ENCODE measurements around the gene LRRC2. TPM values are rescaled to one million over a fixed set of nuclear protein-coding genes. Genes with fewer than 3 reads are reported as not detected.

The LRRC2 gene
- total and polyA plus RNA-seq, 9 of the 15 experiments (the other 6 are each of a cell fraction or from before 2014, with no cell fraction given) = 0.01 to 0.04 (median 0.03) TPM; not detected in 5

DNA sequence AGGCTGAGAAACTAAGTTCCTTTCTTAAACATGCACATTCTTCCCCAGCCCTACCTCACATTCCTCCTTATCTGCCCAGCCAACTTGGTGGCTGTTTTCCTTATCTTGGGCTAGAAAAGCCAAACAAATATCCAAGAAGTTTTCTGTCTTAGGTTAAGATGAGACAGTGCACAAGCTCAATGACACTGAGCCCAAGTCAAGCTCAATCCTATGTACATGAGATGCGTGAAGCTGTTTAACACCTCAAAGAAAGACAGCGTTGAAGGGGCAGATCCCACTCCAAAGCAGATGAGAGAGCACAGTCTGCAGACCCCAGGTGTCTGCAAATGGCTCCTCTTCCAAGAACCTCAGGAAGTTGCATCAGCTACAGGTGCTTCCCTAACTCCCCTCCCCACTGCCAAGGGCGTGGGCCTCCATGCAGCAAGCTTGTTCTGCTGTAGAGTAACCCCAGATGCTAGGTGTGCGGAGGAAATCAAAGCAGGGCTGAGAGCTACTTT is 16.6 kb downstream of the LRRC2 start (continued):
- peak; percentile 29; the same call in 1 of the 2 replicates for TF ChIP-seq NR2C1 (IDR thresholded peaks at IDR 0.05)
- peak; percentile 34; the same call in 1 of the 2 replicates for TF ChIP-seq NR2C1 (tag; IDR thresholded peaks at IDR 0.05)
- peak in 1 of 3 experiments; percentile 50 for TF ChIP-seq YY1 (IDR thresholded peaks at IDR 0.05; ENCODE audit: borderline replicate concordance in 1 of 3, control insufficient read depth in 1 of 3, extremely low read depth in 1 of 3, insufficient read depth in 3 of 3, insufficient read length in 1 of 3, insufficient replicate concordance in 2 of 3, low read depth in 1 of 3, low read length in 2 of 3)
- TF ChIP-seq MBD2 (IDR thresholded peaks at IDR 0.05; ENCODE audit: borderline replicate concordance, low read depth) = peak; percentile 56; the same call in 1 of the 2 replicates
- peak; percentile 91 for TF ChIP-seq FOXM1 (IDR thresholded peaks at IDR 0.05; ENCODE audit: low read depth)
- TF ChIP-seq FOXM1 (CRISPR knock-in tag; IDR thresholded peaks at IDR 0.05; ENCODE audit: low read depth) = no peak
- TF ChIP-seq, protein P1, sequence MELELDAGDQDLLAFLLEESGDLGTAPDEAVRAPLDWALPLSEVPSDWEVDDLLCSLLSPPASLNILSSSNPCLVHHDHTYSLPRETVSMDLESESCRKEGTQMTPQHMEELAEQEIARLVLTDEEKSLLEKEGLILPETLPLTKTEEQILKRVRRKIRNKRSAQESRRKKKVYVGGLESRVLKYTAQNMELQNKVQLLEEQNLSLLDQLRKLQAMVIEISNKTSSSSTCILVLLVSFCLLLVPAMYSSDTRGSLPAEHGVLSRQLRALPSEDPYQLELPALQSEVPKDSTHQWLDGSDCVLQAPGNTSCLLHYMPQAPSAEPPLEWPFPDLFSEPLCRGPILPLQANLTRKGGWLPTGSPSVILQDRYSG (tag; conservative IDR thresholded peaks at IDR 0.05; ENCODE audit: low read depth) = peak; percentile 59; the same call in 1 of the 2 replicates
- TF ChIP-seq, protein P2, sequence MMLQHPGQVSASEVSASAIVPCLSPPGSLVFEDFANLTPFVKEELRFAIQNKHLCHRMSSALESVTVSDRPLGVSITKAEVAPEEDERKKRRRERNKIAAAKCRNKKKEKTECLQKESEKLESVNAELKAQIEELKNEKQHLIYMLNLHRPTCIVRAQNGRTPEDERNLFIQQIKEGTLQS (IDR thresholded peaks at IDR 0.05) = peak; percentile 91
- TF ChIP-seq, protein P2 (CRISPR knock-in tag; conservative IDR thresholded peaks at IDR 0.05) = no peak
- TF ChIP-seq, protein P3, sequence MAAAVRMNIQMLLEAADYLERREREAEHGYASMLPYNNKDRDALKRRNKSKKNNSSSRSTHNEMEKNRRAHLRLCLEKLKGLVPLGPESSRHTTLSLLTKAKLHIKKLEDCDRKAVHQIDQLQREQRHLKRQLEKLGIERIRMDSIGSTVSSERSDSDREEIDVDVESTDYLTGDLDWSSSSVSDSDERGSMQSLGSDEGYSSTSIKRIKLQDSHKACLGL (CRISPR knock-in tag; IDR thresholded peaks at IDR 0.05; ENCODE audit: borderline replicate concordance, poor library complexity, severe bottlenecking) = no peak
- TF ChIP-seq GATAD2B (IDR thresholded peaks at IDR 0.05; ENCODE audit: borderline replicate concordance) = peak; percentile 90; the same call in 1 of the 2 replicates
- TF ChIP-seq RBBP5 (IDR thresholded peaks at IDR 0.05; ENCODE audit: borderline replicate concordance, insufficient read depth, low read length, poor library complexity, severe bottlenecking) = peak; percentile 66
- TF ChIP-seq ZNF12 (CRISPR knock-in tag; IDR thresholded peaks at IDR 0.05) = peak; percentile 76; the same call in 1 of the 2 replicates
